ENCODE data around the gene AOC2.
"Not testable (repeated sequence)": the region's sequence is repeated elsewhere in the genome, so short reads cannot be mapped to it uniquely, and the experiment has no call there.

Gene AOC2

GRCh38 chr17:42883802-42884558, 39.6 kb downstream of the AOC2 start:
- no peak for DNase-seq (ENCODE audit: low read depth)

- DNase-seq (ENCODE audit: low read depth), result not testable (repeated sequence)
Observed at GRCh38 chr17:42885806-42886205, 41.4 kb downstream of the AOC2 start.

DNA sequence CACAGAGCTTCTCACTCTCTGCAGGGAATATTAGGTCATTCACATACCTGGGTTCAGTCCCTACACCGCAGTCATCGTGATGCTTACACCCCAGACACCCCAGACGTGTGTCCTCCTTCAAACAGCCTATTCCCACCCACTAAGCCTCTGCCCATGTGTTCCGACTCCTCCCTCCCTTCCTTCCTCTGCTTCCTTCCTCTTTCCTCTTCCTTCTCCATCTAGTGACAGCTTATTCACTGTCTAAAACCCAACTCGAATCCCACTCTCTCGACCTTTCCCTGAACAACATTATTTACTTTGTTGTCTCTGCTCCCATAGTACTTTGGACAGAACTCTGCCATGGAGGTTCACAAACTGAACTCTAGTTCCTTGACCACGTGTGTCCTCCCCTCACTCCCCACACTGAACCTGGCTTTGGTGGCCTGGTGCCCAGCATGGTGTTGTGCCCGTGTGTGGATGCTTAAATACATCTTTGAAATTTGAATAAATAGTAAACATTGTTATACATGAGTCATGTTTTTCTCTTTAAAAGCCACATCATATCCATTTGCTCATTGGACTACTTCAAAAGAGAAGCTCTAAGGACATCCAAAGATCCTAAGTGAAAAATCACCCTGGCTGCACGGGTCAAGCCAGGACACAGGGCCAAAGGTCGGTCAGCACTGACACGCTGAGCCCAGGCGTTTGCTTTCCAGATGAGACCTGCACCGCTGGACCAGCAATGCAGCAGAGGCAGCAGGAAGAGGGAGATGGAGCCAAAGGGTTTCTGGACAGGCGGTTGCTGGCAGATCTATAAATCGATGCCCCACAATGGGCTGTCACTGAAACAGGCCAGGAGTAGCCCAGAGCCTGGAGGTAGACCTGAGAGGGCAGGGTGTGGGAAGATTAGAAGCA, 42.1 kb downstream of the AOC2 start:
- no peak for DNase-seq (ENCODE audit: low read depth)

DNA sequence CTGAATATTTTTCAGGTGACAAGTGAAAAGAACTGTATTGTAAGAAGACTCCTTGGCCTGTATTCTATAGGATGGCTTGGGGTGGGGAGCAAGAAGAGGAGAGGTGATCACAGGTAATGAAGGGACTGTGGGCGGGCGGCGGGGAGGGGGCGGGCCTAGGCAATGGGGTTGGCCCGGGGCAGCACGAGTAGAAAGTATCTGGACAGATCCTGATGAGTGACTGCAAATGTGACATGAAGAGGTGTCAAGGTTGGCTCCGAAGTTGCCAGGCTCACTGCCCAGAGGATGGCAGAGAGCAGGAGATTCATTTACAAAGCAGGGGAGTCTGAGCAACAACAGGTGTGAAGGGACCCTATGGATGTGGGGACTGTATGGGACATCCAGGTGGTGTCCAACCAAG, 45.4 kb downstream of the AOC2 start:
- DNase-seq (ENCODE audit: low read depth), result no peak

GRCh38 chr17:42891539-42892152, 47.3 kb downstream of the AOC2 start:
- no peak for DNase-seq (ENCODE audit: low read depth)

DNA sequence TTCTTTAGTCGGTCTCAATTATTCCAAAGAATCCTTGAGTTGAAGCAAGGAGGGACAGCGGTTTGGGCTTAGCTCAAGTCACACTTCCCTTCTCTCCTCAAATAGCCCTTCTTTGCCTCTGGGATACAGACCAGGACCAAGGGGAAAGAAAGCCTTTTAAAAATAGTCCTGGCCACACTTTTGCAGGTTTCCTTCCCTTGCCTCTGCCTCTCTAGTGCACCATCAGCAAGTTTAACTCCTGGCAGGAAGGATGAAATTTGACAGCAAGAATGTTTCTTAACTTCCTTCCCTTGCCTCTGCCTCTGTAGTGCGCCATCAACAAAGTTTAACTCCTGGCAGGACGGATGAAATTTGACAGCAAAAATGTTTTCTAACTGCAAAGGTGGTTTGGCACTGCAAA, 49.0 kb downstream of the AOC2 start:
- DNase-seq (ENCODE audit: low read depth), result no peak

- DNase-seq (ENCODE audit: low read depth), result no peak
Observed at GRCh38 chr17:42894283-42895184, 50.2 kb downstream of the AOC2 start.

- DNase-seq (ENCODE audit: low read depth), result no peak
Observed at GRCh38 chr17:42895185-42895555, 50.8 kb downstream of the AOC2 start.

- no peak for DNase-seq (ENCODE audit: low read depth)
Observed at GRCh38 chr17:42898147-42898811, 53.9 kb downstream of the AOC2 start.

- not testable (repeated sequence) for DNase-seq (ENCODE audit: low read depth)
Observed at GRCh38 chr17:42899981-42900380, 55.6 kb downstream of the AOC2 start.

Measured in activated T-cell treated with anti-CD3 and anti-CD28 coated beads for 1 hour (primary cell).